Endothelial cell of hepatic sinusoid (primary cell): ENCODE data around the gene CCDC60.
"Not testable (repeated sequence)": the region's sequence is repeated elsewhere in the genome, so short reads cannot be mapped to it uniquely, and the experiment has no call there.

Experiments used
- in situ Hi-C: cut with HindIII; loops from 2 replicates; pipeline ENCODE4 v1.10.0; 2017; ENCODE audit warnings: low sequenced_read_pairs

CCDC60 gene

GRCh38 chr12:119338593-119339363 is 4.2 kb downstream of the CCDC60 start:
- in situ Hi-C loops = no loop called here

- in situ Hi-C loops = no loop called here
Measured at GRCh38 chr12:119340578-119340977, 6.0 kb downstream of the CCDC60 start.

GRCh38 chr12:119341020-119341419 is 6.5 kb downstream of the CCDC60 start:
- in situ Hi-C loops = no loop called here

GRCh38 chr12:119341988-119342387 is 7.5 kb downstream of the CCDC60 start:
- in situ Hi-C loops = no loop called here

GRCh38 chr12:119343130-119343529 is 8.6 kb downstream of the CCDC60 start:
- in situ Hi-C loops = no loop called here

GRCh38 chr12:119354172-119354571 is 19.6 kb downstream of the CCDC60 start:
- in situ Hi-C loops = no loop called here

GRCh38 chr12:119360366-119360765 is 25.8 kb downstream of the CCDC60 start:
- in situ Hi-C loops = not testable (repeated sequence)

GRCh38 chr12:119363037-119363436 is 28.5 kb downstream of the CCDC60 start:
- in situ Hi-C loops = no loop called here

GRCh38 chr12:119363490-119363889 is 29.0 kb downstream of the CCDC60 start:
- in situ Hi-C loops = no loop called here

GRCh38 chr12:119365451-119365850 is 30.9 kb downstream of the CCDC60 start:
- in situ Hi-C loops = no loop called here

- in situ Hi-C loops = no loop called here
Measured at GRCh38 chr12:119366007-119366406, 31.5 kb downstream of the CCDC60 start.

GRCh38 chr12:119369161-119369560 is 34.6 kb downstream of the CCDC60 start:
- in situ Hi-C loops = no loop called here

- in situ Hi-C loops = no loop called here
Measured at GRCh38 chr12:119369907-119370546, 35.5 kb downstream of the CCDC60 start.

GRCh38 chr12:119372540-119372939 is 38.0 kb downstream of the CCDC60 start:
- in situ Hi-C loops = no loop called here

- in situ Hi-C loops = no loop called here
Measured at GRCh38 chr12:119373001-119373400, 38.5 kb downstream of the CCDC60 start.

- in situ Hi-C loops = no loop called here
Measured at GRCh38 chr12:119373666-119374065, 39.1 kb downstream of the CCDC60 start.

- in situ Hi-C loops = loop anchor here (25.0 kb wide), 1 partner anchor 262 kb away; no protein-coding TSS in a partner anchor
Measured at GRCh38 chr12:119374635-119375034, 40.1 kb downstream of the CCDC60 start.

- in situ Hi-C loops = loop anchor here (25.0 kb wide), 1 partner anchor 263 kb away; no protein-coding TSS in a partner anchor
Measured at GRCh38 chr12:119375075-119375882, 40.8 kb downstream of the CCDC60 start.

GRCh38 chr12:119375883-119376190 is 41.3 kb downstream of the CCDC60 start:
- in situ Hi-C loops = loop anchor here (25.0 kb wide), 1 partner anchor 264 kb away; no protein-coding TSS in a partner anchor

GRCh38 chr12:119378903-119379302 is 44.4 kb downstream of the CCDC60 start:
- in situ Hi-C loops = loop anchor here (25.0 kb wide), 1 partner anchor 267 kb away; no protein-coding TSS in a partner anchor

- in situ Hi-C loops = loop anchor here (25.0 kb wide), 1 partner anchor 269 kb away; no protein-coding TSS in a partner anchor
Measured at GRCh38 chr12:119381471-119382235, 47.1 kb downstream of the CCDC60 start.
